HG03558 (cell line): ENCODE results near the gene KRT37.
"Not testable (repeated sequence)": the region's sequence is repeated elsewhere in the genome, so short reads cannot be mapped to it uniquely, and the experiment has no call there.

ENCODE experiments used
- ATAC-seq: cut with Tn5 transposase; IDR thresholded peaks from one replicate; pipeline ENCODE4 v1.9.1; 2021; ENCODE audit warnings: moderate number of reproducible peaks; ENCODE audit not compliant: unreplicated experiment; ENCODE audit errors: extremely low read depth

Gene KRT37

DNA sequence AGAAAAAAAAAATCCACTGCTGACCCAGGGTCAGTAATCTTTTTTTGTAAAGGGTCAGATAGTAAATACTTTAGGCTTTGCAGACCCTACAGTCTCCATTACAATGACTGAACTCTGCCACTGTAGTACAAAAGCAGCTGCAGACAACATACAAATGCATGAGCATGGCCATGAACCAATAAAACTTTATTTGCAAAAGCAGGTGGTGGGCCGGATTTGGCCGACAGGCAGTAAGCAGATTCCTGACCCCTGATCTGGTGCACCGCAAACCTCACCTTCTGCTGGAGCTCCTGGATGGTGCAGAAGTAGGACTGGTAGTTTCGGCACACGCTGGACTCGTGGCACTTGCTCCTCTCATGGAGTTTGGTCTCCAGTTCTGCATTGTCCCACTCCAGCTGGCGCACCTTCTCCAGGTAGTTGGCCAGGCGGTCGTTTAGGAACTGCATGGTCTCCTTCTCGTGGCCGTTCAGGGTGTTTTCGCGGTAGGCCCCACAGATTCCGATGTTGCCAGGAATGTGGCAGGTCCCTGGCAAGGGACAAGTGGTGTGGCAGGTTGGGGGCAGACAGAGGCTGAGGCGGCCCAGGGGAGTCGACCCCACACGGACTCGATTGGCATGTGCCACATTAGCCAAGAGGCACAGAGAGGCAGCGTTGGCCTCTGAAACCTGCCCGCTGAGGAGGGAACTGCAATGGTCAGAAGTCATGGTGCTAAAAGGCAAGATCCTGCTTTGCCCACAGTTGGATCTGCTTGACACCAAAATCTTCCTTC, 13.1 kb downstream of the KRT37 start:
- ATAC-seq, result no peak

DNA sequence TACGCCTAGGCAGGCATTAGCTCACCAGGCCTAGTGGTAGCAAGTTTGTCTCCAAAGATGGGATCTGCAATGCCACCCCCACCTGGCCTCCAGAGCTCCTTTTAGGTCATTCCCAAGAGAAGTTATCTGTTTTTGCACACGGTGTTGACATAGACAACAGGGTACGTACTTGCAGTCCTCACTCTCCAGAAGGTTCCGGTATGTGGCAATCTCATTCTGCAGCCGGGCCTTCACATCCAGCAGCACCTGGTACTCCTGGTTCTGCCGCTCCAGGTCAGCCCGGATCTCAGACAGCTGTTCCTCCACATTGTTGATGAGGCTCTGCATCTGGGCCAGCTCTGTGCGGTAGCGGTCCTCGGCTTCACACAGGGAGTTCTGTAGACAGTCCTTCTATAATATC, 17.2 kb downstream of the KRT37 start:
- no peak for ATAC-seq

DNA sequence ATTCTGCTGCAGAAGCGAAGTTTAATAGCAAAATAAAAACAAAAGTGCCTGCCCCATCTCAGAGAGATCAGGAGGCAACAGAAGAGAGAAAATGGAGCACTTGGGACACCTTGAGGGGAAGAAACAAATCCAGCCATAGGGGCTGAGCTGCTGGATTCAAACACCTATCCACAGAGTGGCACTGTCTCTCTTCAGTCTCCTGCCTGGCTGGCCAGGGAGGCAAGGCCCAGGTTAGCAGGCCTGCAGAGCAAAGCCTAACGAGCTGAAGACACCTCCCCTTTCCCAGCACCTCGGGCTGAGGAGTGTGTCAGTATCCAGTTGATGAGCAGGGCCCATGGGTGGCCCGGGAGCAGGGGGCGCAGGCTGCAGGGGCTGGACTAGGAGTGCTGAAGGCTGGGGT, 18.2 kb downstream of the KRT37 start:
- no peak for ATAC-seq

DNA sequence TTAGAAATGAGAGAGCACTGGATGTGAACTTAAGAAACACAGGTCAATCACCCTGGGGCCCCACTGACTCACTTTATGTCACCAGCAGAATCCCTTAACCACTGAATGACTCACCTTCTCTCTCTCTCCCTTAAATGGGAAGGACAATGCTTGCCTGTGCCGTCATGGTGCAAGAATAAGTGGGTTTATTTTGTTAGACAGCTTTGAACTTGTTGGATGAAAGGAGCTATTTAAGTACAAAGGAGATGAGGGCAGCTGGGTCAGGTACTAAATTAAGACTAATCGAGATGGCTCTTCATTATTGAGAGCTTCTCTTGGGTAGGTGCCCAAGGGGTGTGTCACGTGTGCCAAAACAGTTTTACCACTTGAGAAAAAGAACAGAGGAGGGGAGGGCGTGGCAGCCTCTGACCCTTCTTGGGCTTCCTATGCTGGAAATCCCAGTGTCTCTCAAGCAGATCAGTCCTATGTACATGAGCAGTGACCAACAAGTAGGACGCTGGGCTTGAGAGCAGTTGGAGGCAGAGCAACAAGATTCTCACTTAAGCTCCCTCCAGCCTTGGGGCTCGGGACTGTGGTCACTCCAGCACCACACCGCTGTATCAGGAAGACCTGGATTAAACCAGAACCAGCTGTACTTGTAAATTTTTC, 20.2 kb downstream of the KRT37 start:
- ATAC-seq, result no peak

DNA sequence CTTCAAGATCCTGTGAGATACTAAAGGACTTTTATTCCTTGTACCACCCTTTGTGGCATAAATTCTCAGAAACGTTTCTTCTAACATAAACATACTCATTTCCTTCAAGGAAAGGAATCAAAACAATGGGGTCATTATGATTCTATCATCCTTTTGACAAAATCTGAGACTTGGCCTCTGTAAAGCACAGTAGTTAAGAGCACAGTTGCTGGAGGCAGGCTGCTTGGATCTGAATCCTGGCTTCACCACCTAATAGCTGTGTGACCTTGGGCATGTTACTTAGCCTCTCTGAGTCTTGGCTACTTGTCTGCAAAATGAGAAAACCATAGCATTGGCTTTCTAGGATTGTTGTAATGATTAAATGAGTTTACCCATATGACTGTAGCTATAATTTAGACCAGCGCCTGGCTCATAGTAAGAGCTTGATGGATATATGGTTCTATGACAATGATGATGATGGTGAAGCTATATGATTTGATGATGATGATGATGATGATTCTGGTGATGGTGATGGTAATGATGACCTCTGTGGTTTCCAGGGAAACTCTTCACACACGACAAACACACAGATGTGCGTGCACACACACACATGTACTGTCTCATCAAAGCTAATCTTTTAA, 20.9 kb downstream of the KRT37 start:
- ATAC-seq, result no peak

DNA sequence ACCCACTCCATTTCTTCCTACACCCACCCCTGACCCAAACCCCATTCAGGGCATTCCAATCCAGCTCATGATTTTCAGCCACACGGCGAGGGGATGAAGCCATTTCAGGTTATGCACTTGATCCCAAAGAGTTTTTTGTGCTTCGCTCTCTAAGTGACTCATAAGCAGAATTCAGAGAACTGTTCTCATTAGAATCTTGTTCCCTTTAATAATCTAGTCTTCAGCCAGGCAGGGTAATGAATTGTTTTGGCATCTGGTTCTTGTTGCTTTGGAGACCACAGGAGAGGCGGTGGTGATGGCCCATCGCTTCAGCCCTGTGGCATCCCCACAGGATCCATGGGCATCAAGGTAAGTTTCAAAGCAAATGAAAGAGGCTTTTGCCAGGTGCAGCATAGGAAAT, 22.2 kb downstream of the KRT37 start:
- no peak for ATAC-seq

DNA sequence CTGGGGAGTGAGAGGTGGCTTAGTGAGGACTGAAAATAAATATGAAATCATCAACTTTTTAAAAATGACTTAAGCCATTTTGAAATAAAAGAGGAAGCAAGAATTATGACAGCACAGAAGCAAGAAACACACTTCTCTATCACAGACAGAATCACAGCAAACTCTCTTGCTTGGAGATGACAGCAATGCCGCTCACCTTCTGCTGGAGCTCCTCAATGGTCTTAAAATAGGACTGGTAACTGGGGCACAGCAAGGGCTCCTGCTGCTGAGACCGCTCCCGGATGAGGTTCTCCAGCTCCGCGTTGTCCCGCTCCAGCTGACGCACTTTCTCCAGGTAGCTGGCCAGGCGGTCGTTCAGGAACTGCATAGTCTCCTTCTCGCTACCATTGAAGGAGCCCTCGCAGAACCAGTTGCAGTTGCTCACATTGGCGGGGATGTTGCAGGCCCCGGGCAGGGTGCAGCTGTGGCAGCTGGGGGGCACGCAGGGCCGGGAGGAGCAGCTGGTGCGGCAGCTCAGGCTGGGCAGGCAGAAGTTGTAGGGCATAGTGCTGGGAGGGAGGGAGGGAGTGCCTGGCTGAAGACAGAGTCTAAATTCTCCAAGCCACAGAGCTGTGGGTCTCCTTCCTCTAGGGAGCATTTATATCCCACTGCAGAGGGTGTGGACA, 27.3 kb downstream of the KRT37 start, which contains the start of gene KRT31:
Gene KRT31, minus strand, starts transcription at position 613 of the 665 bp plus-strand sequence. Its CDS starts 69 bp downstream, at position 544.
- ATAC-seq, result no peak

DNA sequence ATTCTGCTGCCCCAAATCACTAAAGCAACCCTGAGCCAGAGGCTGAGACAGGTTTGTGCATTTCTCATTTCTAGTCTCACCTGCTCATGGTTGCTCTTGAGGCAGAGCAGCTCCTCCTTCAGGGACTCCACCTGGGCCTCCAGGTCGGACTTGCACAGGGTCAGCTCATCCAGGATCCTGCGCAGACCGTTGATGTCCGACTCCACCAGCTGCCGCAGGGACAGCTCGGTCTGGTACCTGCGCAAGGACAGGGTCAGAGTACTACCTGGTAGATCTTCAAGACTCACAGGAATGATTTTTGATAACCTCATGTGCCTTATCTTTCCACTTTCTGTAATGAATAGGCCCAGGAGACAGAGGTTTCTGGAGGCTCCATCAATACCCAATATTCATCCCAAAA, 28.0 kb downstream of the KRT37 start:
- no peak for ATAC-seq

DNA sequence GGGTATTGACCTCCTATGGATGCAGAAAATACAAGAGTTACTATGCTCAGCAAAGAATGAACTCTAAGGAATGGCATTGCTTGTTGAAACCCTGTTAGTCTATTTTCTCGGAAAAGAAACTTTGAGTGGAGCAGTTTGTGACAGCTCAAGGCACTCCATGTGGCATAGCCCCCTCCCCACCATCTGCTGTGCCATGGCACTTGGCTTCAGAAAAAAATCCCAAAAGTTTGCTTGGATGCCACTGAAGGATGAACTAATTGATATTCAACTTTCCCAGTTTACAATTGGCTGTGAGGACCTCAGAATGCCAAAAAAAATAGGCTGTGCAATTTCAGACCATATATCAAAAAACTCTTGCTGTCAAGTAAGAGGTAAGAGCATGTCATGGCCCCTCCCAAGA, 28.8 kb downstream of the KRT37 start:
- no peak for ATAC-seq

DNA sequence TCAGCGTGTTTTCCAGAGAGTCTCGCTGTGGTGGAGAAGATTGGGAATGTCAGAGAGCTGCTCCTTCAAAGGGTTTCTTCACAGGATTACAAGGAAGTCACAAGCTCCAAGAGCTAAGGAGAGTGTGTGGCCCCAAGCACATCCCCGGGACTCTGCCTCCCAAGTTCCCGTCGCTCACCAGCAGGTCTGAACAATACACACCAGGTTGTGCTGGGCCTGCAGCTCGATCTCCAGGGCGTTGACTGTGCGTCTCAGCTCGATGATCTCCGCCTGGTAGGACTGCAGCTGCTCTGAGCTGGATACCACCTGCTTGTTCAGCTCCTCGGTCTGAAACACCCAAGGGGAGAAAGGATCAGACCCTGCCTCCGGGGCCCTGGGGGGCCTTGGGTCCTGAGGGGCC, 29.3 kb downstream of the KRT37 start:
- not testable (repeated sequence) for ATAC-seq

DNA sequence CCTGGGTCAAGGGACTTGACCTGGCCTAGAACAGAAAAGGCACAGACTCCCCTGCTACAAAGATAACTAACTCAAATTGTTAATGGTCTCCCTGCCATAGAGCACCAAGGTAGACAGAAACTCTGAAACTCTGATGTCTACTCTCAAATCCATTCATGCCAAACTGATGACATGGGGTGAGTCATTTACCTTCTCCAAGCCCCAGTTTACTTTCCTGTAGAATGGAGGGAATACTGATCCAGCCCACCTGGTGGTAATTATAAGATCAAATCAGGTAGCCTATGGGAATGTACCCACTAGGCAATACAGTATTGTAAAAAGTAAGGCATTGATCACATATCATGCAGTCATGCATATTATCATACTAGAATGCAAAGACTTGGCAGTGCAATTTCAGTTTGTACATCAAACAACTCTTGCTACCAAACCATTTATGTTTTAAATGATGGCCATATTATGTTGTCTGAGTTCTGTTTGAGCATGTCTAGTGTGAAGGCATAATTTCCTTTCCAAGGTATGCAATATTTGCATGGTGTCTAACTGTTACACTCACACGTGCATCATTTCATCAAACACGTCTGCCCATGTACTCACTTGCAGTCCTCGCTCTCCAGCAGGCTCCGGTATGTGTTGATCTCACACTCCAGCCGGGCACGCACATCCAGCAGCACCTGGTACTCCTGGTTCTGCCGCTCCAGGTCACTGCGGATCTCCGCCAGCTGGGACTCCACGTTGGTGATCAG, 30.0 kb downstream of the KRT37 start:
- no peak for ATAC-seq

DNA sequence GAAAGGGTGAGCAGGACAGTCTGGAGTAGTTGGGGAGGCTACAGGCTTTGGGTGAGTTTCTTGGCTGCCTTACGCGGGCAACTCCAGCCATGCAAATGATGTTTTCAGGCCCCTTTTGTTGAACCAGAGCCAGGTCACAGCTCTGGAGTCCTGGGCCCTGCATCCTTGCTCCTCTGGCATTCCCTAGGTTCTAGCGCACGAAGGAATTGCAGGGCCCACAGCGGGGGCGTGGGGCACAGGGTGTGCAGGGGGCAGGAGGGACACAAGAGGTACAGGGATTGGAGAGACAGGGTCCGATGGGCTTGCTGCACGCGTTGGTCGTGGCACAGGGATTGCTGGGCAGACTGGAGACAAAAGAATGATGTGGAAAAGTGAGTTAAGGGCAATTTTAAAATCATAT, 30.6 kb downstream of the KRT37 start:
- no peak for ATAC-seq

DNA sequence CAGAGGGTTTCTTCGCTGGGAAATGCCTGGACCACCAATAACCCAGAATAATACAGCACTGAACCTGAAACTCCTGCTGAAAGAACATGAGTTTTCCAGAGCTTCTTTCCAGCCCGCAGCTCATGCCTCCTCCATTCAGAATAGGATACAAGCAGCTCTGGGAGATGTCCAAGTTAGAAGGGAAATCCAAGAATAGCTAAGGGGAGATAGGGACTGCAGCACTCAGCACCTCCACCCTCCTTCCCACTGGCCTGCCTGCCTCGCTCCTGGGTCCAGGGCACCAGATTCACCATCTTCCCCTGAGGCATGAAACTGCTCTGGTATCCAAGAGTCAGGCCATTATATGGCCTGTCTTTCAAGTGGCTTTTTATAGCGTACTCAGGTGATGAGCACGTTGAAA, 31.1 kb downstream of the KRT37 start:
- no peak for ATAC-seq

DNA sequence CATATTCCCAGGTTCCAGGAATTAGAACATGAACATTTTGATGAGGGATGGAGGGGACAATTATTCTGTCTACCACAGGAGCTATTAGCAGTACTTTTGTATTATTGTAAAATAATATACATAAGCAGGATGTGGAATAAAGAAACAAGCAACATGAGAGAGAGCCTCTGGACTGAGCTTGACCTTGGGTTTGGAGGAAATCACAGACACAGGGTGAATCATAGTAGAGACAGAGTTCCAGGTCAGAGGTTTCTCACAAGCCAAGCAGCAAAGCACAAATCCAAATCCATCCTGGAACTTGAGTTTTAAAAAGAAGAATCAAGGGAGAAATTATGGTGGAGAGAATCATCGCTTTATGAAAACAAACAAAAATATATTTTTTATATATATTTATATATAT, 32.1 kb downstream of the KRT37 start:
- ATAC-seq, result no peak

DNA sequence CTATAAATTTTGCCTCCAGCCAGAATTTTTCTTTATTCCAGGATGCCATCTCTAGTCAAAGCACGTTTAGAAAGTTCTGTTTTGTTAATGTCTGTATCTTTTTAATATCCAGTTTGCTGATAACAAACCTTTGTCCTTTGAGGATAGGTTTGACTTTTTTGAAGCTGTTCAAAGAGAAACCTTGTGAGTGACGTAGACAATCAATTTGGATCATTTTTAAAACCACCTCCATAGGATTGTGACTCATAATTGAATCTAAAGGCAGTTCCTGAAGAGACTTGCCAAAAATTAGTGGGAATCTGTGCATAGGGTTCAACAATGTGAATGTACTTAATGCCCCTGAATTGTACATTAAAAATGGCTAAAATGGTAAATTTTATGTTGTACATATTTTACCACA, 32.9 kb downstream of the KRT37 start:
- no peak for ATAC-seq

DNA sequence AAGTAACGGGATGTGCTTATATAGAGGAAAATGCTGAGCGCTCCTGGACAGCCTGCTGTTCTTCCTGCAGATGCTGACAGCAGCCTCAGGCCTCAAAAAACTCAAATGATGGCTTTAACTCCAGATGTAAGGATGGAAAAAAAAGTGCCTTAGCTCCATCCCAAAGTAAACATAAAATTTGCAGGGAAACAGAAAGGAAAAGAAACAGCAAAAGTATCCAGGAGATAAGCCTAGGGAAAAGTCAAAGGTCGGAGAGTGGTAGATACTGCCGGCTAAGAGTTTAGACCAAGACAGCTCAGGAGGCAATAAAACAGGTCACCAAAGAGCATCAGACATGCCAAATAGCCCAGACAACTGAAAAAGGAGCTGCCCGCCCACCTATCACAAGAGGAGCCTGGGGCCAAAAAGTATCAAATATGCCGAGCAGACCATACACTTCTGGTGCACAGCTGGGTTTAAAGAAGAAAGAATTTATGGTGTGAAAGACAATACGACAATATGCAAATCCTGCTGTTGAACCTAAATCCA, 33.9 kb downstream of the KRT37 start:
- no peak for ATAC-seq

DNA sequence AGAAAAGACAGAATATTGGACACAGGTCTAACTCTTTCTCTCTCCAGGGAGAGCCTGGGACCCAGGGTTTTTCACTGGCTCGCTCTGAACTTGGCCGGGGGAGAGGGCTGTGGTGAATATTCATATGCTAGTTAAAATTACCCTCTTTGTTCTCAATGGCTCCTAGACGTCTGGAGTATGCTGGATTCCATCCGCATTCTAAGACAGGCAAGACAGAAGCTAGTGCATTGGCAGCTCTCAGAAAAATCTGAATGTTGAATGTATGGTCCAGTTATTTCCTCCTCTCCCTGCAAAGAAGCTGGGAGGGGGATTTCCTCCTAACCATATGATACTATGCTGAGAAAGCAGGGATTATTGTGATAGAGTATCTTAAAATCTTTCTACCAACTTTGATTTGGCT, 36.7 kb downstream of the KRT37 start:
- ATAC-seq, result no peak

DNA sequence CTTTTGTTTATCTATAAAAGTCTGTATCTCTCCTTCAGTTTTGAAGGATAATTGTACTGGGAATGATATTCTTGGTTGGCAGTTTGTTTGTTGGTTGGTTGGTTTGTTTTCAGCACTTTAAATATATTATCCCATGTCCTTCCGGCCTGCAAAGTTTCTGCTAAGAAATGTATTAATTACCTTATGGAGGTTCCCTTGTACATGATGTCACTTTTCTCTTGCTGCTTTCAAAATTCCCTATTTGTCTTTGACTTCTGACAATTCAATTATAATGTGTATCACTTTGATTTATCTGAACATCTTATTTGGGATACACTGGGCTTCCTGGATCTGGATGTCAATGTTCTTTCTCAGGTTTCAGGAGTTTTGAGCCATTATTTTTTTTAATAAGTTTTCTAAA, 38.2 kb downstream of the KRT37 start:
- no peak for ATAC-seq

DNA sequence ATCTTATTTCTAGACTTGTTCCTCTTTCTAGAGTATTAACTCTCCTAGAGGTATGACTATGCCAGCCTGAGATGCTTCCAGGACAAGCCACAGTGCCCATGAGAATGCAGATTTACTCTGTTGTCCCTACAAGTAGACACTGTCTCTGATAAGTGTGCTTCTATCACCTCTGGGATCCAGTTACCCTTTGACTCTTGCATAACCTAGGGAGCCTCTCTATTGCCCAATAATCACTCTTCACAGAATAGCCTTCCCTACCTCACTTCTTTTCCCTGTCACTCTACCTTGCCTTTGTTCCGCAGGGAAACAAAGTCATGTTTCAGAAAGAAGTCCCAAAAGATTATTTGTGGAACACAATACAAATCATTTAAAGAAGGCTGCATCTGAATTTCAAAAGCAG, 40.7 kb downstream of the KRT37 start:
- no peak for ATAC-seq

DNA sequence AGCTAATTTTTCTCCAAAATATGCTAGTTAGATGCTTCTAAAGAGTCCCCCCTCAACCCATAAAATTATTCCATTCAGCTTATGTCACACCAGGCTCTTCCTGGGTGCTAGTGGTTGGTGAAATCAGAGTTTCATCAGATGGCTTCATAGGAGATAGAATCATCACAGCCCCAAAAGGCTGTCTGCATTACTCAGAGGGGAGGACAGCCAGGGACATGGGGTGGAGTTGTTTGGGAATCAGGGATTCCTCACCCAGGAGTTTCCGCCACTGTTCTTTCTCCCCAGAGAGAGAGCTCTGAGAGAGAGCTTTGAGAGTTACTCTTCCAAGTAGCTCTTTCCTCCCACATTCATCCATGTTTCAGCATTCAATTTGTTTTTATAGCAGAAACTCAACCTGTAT, 42.0 kb downstream of the KRT37 start:
- no peak for ATAC-seq
